ENCODE data around the gene DNM1L. TPM values are rescaled to one million over a fixed set of nuclear protein-coding genes. Genes with fewer than 3 reads are reported as not detected.

Gene DNM1L
- 100 to 1,000 TPM in 1 of 2 donors, 10 to 100 TPM in 1; 68.1 to 111 TPM for total RNA-seq

GRCh38 chr12:32679091-32679919 is at the start of gene DNM1L:
Gene DNM1L, plus strand, starts transcription at chr12:32679301. Its CDS starts 63 bp downstream, at chr12:32679364.

GRCh38 chr12:32755654-32756475 is 76.8 kb downstream of the DNM1L start, which contains the start of gene YARS2:
Gene YARS2, minus strand, starts transcription at chr12:32755897. Its CDS starts 23 bp downstream, at chr12:32755874.

Small RNA genes lying within 50 kb of the gene (small RNA-seq; reads per million reads assigned to genes)
- gene RF00019: 0 reads per million in 2 donors

Other genes starting within 250 kb of the DNM1L start
- 10 to 100 TPM; 21.7 to 34.3 TPM for gene YARS2, start 76.6 kb downstream of the DNM1L start, total RNA-seq
- under 1 TPM in 1 of 2 donors, not detected in 1; under 0.01 TPM for gene PKP2, start 217.5 kb downstream of the DNM1L start, total RNA-seq